NCI-H1048 (cell line): ENCODE data around the gene RASSF10.

Experiments
- DNase-seq: peaks from one replicate; lab custom pipeline; 2025; lab: John Stamatoyannopoulos, UW

Gene RASSF10

GRCh38 chr11:12994476-12994875, 14.6 kb upstream of the RASSF10 start:
- no peak for DNase-seq

DNA sequence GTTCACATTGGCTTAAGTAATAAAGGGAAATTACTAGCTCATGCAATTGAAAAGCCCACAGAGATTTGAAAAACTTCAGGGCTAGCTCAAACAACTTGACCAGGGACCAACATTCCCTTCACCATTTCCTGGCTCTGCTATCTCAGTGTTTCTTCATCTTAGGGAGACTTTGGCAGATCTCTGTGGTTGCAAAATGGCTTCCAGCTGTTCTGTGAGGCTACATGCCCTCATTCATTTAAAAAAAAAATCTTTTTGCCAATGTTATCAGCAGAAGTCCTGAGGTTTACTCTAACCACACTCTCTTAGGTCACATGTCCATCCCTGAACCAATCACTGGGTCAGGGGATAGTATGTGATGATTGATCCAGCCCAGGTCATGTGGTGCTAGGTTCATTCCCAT, 13.9 kb upstream of the RASSF10 start:
- DNase-seq: no peak

- DNase-seq: no peak
Observed at GRCh38 chr11:12995823-12996222, 13.3 kb upstream of the RASSF10 start.

DNA sequence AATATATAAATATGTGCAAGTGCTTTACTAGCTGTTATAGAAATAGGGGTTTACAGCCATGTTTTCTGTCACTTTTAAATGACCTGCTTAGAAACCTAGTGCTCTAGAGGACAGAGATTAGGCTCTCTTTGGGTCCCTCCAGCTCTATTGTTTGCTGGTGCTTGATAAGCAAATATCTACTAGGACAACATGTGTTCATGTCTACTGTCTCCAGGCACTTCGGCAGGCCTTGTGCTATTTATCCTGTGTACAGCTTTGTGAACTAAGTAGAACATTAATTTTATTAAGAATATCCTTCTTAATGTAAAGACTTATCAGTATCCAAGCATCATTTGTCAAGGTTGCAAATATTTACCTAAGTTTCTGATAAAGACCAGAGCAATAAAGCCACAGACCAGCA, 11.9 kb upstream of the RASSF10 start:
- DNase-seq: no peak

- DNase-seq: no peak
Observed at GRCh38 chr11:12998336-12998735, 10.8 kb upstream of the RASSF10 start.

DNA sequence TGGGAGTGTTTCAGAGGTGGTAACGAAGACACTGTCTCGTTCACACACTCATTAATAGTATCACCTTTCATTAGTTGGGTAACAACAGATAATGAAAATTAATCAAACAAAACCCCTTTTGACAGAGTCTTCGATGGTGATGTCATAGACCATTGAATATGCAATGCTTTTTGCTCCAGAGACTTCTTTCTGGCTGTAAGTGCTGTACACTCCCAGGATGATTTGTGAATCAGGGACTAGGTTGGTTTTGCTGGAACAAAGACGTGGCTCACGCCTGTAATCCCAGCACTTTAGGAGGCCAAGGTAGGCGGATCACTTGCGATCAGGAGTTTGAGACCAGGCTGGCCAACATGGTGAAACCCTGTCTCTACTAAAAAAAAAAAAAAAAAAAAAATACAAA, 9.5 kb upstream of the RASSF10 start:
- DNase-seq: no peak

DNA sequence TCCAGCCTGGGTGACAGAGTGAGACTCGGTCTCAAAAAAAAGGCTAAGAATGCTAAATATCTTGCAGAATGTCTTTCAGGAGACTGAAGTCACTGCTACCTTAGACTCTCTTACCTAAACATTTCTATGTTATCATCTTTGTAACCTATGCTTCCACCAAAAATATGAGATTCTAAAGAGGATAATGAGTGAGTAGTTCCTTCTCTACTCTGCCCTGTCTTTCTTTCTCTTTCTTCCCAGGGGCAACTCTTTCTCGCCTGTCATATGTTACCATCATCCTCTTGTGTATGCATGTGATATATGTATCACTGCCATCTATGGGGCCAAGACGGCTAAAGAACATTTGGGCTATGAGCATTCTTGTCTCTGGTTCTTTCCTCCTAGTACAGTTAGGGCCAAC, 9.0 kb upstream of the RASSF10 start:
- no peak for DNase-seq

GRCh38 chr11:13000721-13001120, 8.4 kb upstream of the RASSF10 start:
- no peak for DNase-seq

DNA sequence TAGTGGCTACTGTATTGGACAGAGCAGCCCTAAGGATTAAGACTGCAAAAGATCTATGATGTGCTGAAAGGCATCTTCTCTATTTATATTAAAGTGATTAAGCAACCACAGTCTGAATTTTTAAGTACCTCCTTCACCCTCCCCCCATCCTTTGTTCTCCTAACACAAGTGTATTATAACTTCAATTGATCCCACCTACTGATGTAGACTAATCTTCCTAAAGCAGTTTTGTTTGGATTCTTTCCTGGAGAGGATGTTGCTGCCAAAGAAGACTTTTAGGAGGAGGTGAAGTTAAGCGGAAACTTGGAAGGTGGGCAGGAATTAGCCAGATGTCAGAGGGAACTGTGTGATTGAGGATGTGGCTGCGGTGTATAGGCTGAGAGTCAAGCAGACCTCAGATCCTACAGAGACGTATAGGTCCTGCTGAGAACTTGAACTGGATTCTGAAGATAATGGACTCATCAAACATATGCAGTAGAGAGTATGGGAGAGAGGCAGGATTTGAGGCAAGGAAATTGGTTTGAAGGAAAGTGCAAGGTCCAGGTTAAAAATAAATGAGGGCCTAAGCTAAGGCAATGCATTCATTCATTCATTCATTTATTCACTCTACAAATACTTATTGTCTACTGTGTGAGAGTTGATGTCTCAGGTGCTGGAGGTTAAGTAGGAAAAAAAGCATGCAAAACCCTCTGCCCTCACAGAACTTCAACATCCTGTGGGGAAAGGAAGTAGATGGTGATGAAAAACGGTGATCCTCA, 5.2 kb upstream of the RASSF10 start:
- no peak for DNase-seq

- DNase-seq: no peak
Observed at GRCh38 chr11:13007182-13008060, 1.7 kb upstream of the RASSF10 start.

DNA sequence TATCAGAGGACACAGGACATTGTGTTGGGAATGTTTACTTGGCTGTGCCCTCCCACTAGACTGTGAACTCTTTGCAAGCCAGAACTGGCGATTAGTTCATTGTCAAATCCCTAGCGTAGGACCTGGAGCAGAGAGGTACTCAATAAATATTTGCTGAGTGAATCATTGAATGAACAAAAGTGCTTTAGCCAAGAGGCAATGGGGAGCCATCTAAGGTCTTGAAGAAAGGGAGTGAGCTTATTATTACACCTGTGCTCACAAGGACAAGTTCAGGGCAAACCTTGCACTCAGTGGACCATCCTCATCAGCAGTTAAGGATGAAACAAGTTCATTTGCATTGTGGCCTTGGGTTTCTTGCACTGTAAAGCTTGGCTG, 1.1 kb upstream of the RASSF10 start:
- no peak for DNase-seq

- no peak for DNase-seq
Observed at GRCh38 chr11:13009476-13009920, 382 bp downstream of the RASSF10 start.

- DNase-seq: no peak
Observed at GRCh38 chr11:13009921-13010748, 1.0 kb downstream of the RASSF10 start.

DNA sequence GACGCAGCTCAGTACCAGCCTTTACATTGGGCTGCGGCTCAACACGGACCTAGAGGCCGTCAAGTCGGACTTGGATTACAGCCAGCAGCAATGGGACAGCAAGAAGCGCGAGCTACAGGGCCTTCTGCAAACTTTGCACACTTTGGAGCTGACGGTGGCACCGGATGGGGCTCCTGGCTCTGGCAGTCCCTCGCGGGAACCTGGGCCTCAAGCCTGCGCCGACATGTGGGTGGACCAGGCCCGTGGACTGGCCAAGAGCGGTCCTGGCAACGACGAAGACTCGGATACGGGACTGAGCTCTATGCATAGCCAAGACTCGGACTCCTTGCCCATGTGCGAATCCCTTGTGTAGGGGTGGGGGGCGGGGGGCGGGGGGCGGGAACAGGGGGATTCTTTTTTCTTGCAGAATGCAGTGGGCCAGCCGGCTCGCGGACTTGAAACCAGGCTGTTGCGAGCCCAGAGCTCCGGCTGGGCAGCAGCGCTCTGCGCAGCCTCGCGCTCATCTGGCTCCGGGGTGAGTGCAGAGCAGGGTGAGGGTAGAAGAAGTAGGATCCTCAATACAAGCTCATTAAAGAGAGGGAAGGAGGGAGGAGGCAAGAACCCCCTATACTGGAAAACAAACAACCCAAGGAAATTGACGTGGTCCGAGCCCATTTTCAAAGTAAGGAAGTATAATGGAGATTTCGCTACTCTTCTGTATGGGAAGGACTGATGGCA, 1.8 kb downstream of the RASSF10 start:
- no peak for DNase-seq

GRCh38 chr11:13011466-13012055, 2.4 kb downstream of the RASSF10 start:
- DNase-seq: no peak

GRCh38 chr11:13012056-13012661, 3.0 kb downstream of the RASSF10 start:
- no peak for DNase-seq

GRCh38 chr11:13013054-13013488, 4.0 kb downstream of the RASSF10 start:
- no peak for DNase-seq

- DNase-seq: no peak
Observed at GRCh38 chr11:13015753-13016152, 6.6 kb downstream of the RASSF10 start.

DNA sequence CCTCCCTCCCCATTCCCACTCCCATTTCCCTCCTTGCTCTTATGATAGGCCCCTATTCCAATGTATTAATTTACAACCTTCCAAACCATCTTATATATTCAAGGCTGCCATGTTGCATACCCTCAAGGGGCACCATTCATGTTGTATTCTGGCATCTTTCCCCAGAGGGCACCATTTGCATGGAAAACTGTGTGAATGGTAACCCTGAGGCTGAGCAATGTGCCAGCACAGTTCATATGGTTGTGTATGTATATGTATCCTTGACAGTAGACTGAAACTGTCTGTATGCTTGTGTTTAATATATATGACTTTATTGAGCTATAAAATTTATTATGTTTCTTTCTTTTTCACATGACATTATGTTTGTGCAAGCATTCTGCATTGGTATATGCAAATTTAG, 7.3 kb downstream of the RASSF10 start:
- no peak for DNase-seq

GRCh38 chr11:13019313-13019712, 10.2 kb downstream of the RASSF10 start:
- no peak for DNase-seq

GRCh38 chr11:13023423-13023822, 14.3 kb downstream of the RASSF10 start:
- DNase-seq: no peak
